SK-N-SH (cell line): ENCODE data around the gene DHX36. TPM values are rescaled to one million over a fixed set of nuclear protein-coding genes. Genes with fewer than 3 reads are reported as not detected.

ENCODE experiments used
- CTCF ChIA-PET: fragments of 300-600, 350-600 bp; formaldehyde crosslinking; extraction: SDS; loops from one replicate; lab custom pipeline; 2021; lab: Yijun Ruan, JAX
- POLR2A ChIA-PET: fragments of 350-600 bp; sonication (Branson Sonifier 250); formaldehyde crosslinking; extraction: SDS; loops from one replicate; lab custom pipeline; 2020; ENCODE audit warnings: antibody characterized with exemption, inconsistent platforms; lab: Yijun Ruan, JAX
- DNase-seq: peaks from one replicate; pipeline ENCODE4 v3.0.0; 2012
- H2AFZ ChIP-seq: fragments of 200-600 bp; sonication (generic); 2 replicates; pipeline ENCODE4 v1.8.1; 2016; ENCODE audit warnings: antibody characterized with exemption, mild to moderate bottlenecking, low read depth
- H3F3A ChIP-seq: fragments of 200-600 bp; sonication (generic); replicated peaks from 2 replicates; pipeline ENCODE3; 2016; ENCODE audit warnings: antibody characterized with exemption, mild to moderate bottlenecking; ENCODE audit not compliant: insufficient read depth
- H3K27ac ChIP-seq, 2 experiments: fragments of 200-500 bp in 1 of 2; fragments of 200-600 bp in 1 of 2; sonication (Bioruptor generic) in 1 of 2; sonication (generic), shearing (Covaris generic) in 1 of 2; 2 replicates each; pipeline versions ENCODE4 v1.5.1 to v1.6.1; 2014 to 2016; ENCODE audit warnings: low read depth in 2 of 2, inconsistent platforms in 1 of 2, low read length in 1 of 2, mild to moderate bottlenecking in 1 of 2, mixed read lengths in 1 of 2
- H3K27me3 ChIP-seq: fragments of 200-600 bp; sonication (generic), shearing (Covaris generic); 2 replicates; pipeline ENCODE4 v1.6.1; 2016; ENCODE audit warnings: mixed run types; ENCODE audit not compliant: insufficient read depth
- H3K36me3 ChIP-seq, 2 experiments: fragments of 200-500 bp in 1 of 2; fragments of 200-600 bp in 1 of 2; sonication (Bioruptor generic) in 1 of 2; sonication (generic) in 1 of 2; replicated peaks in 1 of 2; 2 replicates each; pipeline versions ENCODE3 to v1.5.1; 2014 to 2016; ENCODE audit warnings: low read length in 1 of 2, mild to moderate bottlenecking in 1 of 2; ENCODE audit not compliant: insufficient read depth in 2 of 2, control insufficient read depth in 1 of 2
- H3K4me1 ChIP-seq, 2 experiments: fragments of 200-500 bp in 1 of 2; fragments of 200-600 bp in 1 of 2; sonication (Bioruptor generic) in 1 of 2; sonication (generic), shearing (Covaris generic) in 1 of 2; 2 replicates each; pipeline versions ENCODE4 v1.5.1 to v1.6.1; 2014 to 2016; ENCODE audit warnings: low read depth in 1 of 2, low read length in 1 of 2, mixed run types in 1 of 2; ENCODE audit not compliant: insufficient read depth in 2 of 2, control insufficient read depth in 1 of 2
- H3K4me2 ChIP-seq: fragments of 200-600 bp; sonication (generic), shearing (Covaris generic); 2 replicates; pipeline ENCODE4 v1.6.1; 2017; ENCODE audit warnings: mixed run types
- H3K4me3 ChIP-seq, 2 experiments: fragments of 200-500 bp in 1 of 2; fragments of 200-600 bp in 1 of 2; sonication (Bioruptor generic) in 1 of 2; sonication (generic), shearing (Covaris generic) in 1 of 2; 2 replicates each; pipeline versions ENCODE4 v1.5.1 to v1.8.1; 2014 to 2016; ENCODE audit warnings: low read depth in 2 of 2, inconsistent platforms in 1 of 2, low read length in 1 of 2, mild to moderate bottlenecking in 1 of 2, mixed read lengths in 1 of 2, moderate library complexity in 1 of 2
- H3K79me2 ChIP-seq: fragments of 200-600 bp; sonication (generic); 2 replicates; pipeline ENCODE4 v1.8.1; 2017; ENCODE audit warnings: mild to moderate bottlenecking; ENCODE audit not compliant: insufficient read depth
- H3K9ac ChIP-seq: fragments of 200-600 bp; sonication (generic); 2 replicates; pipeline ENCODE4 v1.6.1; 2017; ENCODE audit warnings: mixed run types
- H3K9me2 ChIP-seq: fragments of 200-600 bp; sonication (generic); 2 replicates; pipeline ENCODE4 v1.6.1; 2017; ENCODE audit warnings: mixed run types
- H3K9me3 ChIP-seq: fragments of 200-600 bp; sonication (generic); 2 replicates; pipeline ENCODE4 v1.6.1; 2017; ENCODE audit warnings: mixed run types, mild to moderate bottlenecking, moderate library complexity
- H4K20me1 ChIP-seq: fragments of 200-600 bp; sonication (generic); 2 replicates; pipeline ENCODE4 v1.6.1; 2017; ENCODE audit warnings: mild to moderate bottlenecking, mixed run types; ENCODE audit not compliant: insufficient read depth
- CHD2 ChIP-seq: fragments of 150-350 bp; IDR thresholded peaks from 2 replicates; pipeline ENCODE4 v1.6.1; 2018; ENCODE audit warnings: low read length; ENCODE audit not compliant: partially characterized antibody
- ELF1 ChIP-seq: IDR thresholded peaks from 2 replicates; pipeline ENCODE4 v1.4.0; 2012
- EZH2phosphoT487 ChIP-seq: fragments of 200-600 bp; sonication (generic); IDR thresholded peaks from 2 replicates; pipeline ENCODE4 v1.6.1; 2017; ENCODE audit warnings: low read depth, mixed run types, mild to moderate bottlenecking, antibody characterized with exemption, moderate library complexity, borderline replicate concordance
- FOSL2 ChIP-seq: IDR thresholded peaks from 2 replicates; pipeline ENCODE4 v1.4.0; 2012; ENCODE audit warnings: low read depth, mild to moderate bottlenecking, moderate library complexity, borderline replicate concordance
- FOXJ3 ChIP-seq: sonication (generic); formaldehyde crosslinking; IDR thresholded peaks from 2 replicates; pipeline ENCODE4 v1.5.1; 2020; ENCODE audit warnings: mild to moderate bottlenecking, missing genetic modification reagents
- GABPA ChIP-seq: IDR thresholded peaks from 2 replicates; pipeline ENCODE4 v1.4.0; 2012; ENCODE audit warnings: low read depth, mild to moderate bottlenecking
- JUND ChIP-seq: IDR thresholded peaks from 2 replicates; pipeline ENCODE4 v1.4.0; 2012
- MEF2A ChIP-seq: IDR thresholded peaks from 2 replicates; pipeline ENCODE4 v1.4.0; 2012; ENCODE audit warnings: low read depth, borderline replicate concordance
- MXI1 ChIP-seq: IDR thresholded peaks from 2 replicates; pipeline ENCODE4 v1.6.1; 2012; ENCODE audit warnings: mild to moderate bottlenecking, low read depth, low read length, improper control_type of control experiment
- NRF1 ChIP-seq: IDR thresholded peaks from 2 replicates; pipeline ENCODE4 v1.6.1; 2012; ENCODE audit warnings: low read depth, mild to moderate bottlenecking, low read length
- POLR2AphosphoS5 ChIP-seq: IDR thresholded peaks from 2 replicates; pipeline ENCODE4 v1.6.1; 2012; ENCODE audit warnings: low read depth, low read length
- RFX5 ChIP-seq: IDR thresholded peaks from 2 replicates; pipeline ENCODE4 v1.6.1; 2012; ENCODE audit warnings: mild to moderate bottlenecking, improper control_type of control experiment, low read length
- RXRA ChIP-seq: IDR thresholded peaks from 2 replicates; pipeline ENCODE4 v1.4.0; 2012; ENCODE audit warnings: low read depth, mild to moderate bottlenecking, borderline replicate concordance
- SIN3A ChIP-seq: IDR thresholded peaks from 2 replicates; pipeline ENCODE4 v1.6.1; 2012; ENCODE audit warnings: low read depth, mild to moderate bottlenecking, low read length, moderate library complexity, borderline replicate concordance
- TAF1 ChIP-seq: IDR thresholded peaks from 2 replicates; pipeline ENCODE4 v1.6.1; 2012; ENCODE audit warnings: low read depth, mild to moderate bottlenecking, low read length, moderate library complexity, borderline replicate concordance
- TCF12 ChIP-seq: IDR thresholded peaks from 2 replicates; pipeline ENCODE4 v1.4.0; 2012
- YY1 ChIP-seq: IDR thresholded peaks from 2 replicates; pipeline ENCODE4 v1.4.0; 2012; ENCODE audit warnings: low read depth, mild to moderate bottlenecking
- WGBS: methylation state at CpG from one replicate; pipeline ENCODE4 v1.1.6; 2017; ENCODE audit warnings: low lambda C conversion rate; 5-methylcytosine and 5-hydroxymethylcytosine counted together
- polyA plus RNA-seq, 3 experiments: library from polyadenylated mRNA; depleted of rRNA; stranded (reverse); fragments of >200 nt; gene quantifications; 2 replicates each; pipeline ENCODE4 v1.2.3, GENCODE V29; 2012
- TF ChIP-seq, protein P1 (sequence below): fragments of 150-350 bp; IDR thresholded peaks from 2 replicates; pipeline ENCODE4 v1.6.1; 2016; ENCODE audit warnings: mild to moderate bottlenecking, low read depth, low read length
- TF ChIP-seq, protein P2 (sequence below): IDR thresholded peaks from 2 replicates; pipeline ENCODE4 v1.6.1; 2012; ENCODE audit warnings: mild to moderate bottlenecking, low read depth, low read length, moderate library complexity
- TF ChIP-seq, protein P3 (sequence below): IDR thresholded peaks from 2 replicates; pipeline ENCODE4 v1.4.0; 2012; ENCODE audit warnings: low read depth

The DHX36 gene
- polyA plus RNA-seq, 1 of the 3 experiments (the other 2 are of a cell fraction): 22.8 TPM

DNA sequence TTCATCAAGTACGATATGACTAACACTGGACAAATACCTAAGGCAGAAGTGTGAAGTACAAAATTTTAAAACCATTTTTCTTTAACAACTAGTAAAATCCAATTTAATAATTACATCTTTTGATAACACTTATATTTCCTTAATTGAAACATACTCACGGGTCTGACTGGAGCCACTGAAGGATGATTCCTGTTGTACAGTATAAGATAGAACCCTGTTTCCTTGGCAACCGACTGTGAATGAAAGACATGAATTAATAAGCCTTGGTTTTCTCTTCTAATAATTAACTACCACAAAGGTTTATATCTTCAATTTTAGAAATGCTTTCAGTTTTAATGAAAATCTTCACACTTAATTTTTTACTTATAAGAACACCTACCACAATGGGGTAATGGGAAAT is 19.4 kb downstream of the DHX36 start:
- Histone ChIP-seq H3K4me3 (no peak overlapping the region), H3K27ac (peak overlapping the region in 1 of 2 experiments; percentile 27; a peak in 1 of 4 replicates)
- CTCF ChIA-PET: interaction anchor here (0.7 kb wide), 1 partner anchor 13 kb away, joined by 3 read pairs; no protein-coding TSS in a partner anchor

DNA sequence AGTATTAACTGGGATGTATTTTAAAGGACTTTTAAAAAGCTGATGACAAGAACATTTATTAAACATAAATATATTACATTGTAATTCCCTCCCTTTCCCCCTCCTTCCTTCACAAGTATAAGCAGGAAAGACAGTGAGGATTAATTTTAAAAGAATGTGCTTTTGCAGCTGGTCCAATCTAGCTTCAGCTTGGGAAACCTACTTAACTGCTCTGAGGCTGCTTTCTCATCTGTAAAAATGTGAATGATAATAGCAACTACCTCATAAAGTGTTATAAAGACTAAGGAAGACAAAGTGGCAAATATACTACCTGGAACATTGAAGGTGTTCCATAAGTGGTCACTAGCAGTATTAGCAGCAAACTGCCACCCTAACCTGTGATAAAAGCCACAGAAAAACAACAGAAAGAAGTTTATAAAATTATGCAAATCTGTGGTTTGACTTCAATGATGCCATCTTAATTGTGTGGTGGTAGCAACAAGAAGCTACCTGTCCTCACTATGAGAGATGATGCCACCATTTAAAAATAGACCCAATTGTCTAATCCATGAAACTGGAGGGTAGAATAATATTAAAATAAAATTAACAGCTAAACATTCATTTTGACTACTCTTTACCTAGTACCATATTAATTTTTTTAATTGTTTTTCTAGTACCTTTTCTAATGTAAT is 20.0 kb downstream of the DHX36 start:
- H2AFZ ChIP-seq: no peak overlapping the region
- no peaks in the 10 kb centered on the region for H3K9me2 ChIP-seq
- no peaks in the 10 kb centered on the region for H3K27me3 ChIP-seq
- H3K4me2 ChIP-seq: no peak overlapping the region
- no peak overlapping the region for H3K4me3 ChIP-seq
- CTCF ChIA-PET: interaction anchor here (1.0 kb wide), 1 partner anchor 15 kb away, joined by 3 read pairs; no protein-coding TSS in a partner anchor
- no peaks in the 10 kb centered on the region for H3K9me3 ChIP-seq
- no peaks in the 10 kb centered on the region for H4K20me1 ChIP-seq
- peaks cover 0 to 5% of the 10 kb centered on the region in 2 experiments; a peak in 2 of 4 replicates for H3K4me1 ChIP-seq
- POLR2A ChIA-PET: no interaction called here
- no peak overlapping the region for H3K9ac ChIP-seq
- peaks cover 82 to 90% of the 10 kb centered on the region in 2 experiments for H3K36me3 ChIP-seq
- H3F3A ChIP-seq: peaks cover 9% of the 10 kb centered on the region
- peak overlapping the region in 1 of 2 experiments; percentile 27; a peak in 1 of 4 replicates for H3K27ac ChIP-seq
- H3K79me2 ChIP-seq: peaks cover 26% of the 10 kb centered on the region; the same call in 1 of the 2 replicates
- no peak for DNase-seq
- no peak for TF ChIP-seq MEF2A
- TF ChIP-seq YY1: no peak
- no peak for TF ChIP-seq NRF1
- no peak for TF ChIP-seq POLR2AphosphoS5
- TF ChIP-seq FOSL2: no peak
- no peak for TF ChIP-seq CHD2
- no peak for TF ChIP-seq GABPA
- no peak for TF ChIP-seq MXI1
- TF ChIP-seq, protein P1, sequence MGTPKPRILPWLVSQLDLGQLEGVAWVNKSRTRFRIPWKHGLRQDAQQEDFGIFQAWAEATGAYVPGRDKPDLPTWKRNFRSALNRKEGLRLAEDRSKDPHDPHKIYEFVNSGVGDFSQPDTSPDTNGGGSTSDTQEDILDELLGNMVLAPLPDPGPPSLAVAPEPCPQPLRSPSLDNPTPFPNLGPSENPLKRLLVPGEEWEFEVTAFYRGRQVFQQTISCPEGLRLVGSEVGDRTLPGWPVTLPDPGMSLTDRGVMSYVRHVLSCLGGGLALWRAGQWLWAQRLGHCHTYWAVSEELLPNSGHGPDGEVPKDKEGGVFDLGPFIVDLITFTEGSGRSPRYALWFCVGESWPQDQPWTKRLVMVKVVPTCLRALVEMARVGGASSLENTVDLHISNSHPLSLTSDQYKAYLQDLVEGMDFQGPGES: no peak
- TF ChIP-seq TAF1: no peak

More for the DNA sequence above, 19.4 kb downstream of the DHX36 start:
- Histone ChIP-seq H3K4me2 (no peak overlapping the region), H3K27me3 (no peaks in the 10 kb centered on the region), H3K4me1 (peaks cover 0 to 5% of the 10 kb centered on the region in 2 experiments; a peak in 2 of 4 replicates), H3K79me2 (peaks cover 33% of the 10 kb centered on the region; the same call in 1 of the 2 replicates), H2AFZ (no peak overlapping the region), H3K9me3 (no peaks in the 10 kb centered on the region), H3K9me2 (no peaks in the 10 kb centered on the region), H3K36me3 (peaks cover 82 to 91% of the 10 kb centered on the region in 2 experiments), H3F3A (peaks cover 9% of the 10 kb centered on the region), H3K9ac (no peak overlapping the region), H4K20me1 (no peaks in the 10 kb centered on the region)
- DNase-seq: no peak
- POLR2A ChIA-PET: no interaction called here
- 83% methylated on average over 3 of the region's 3 CpGs for WGBS
- TF ChIP-seq TCF12 (no peak), SIN3A (no peak), FOSL2 (no peak), EZH2phosphoT487 (no peak), RFX5 (no peak), TAF1 (no peak), RXRA (no peak), MEF2A (no peak), GABPA (no peak), JUND (no peak), POLR2AphosphoS5 (no peak), ELF1 (no peak), YY1 (no peak), FOXJ3 (CRISPR knock-in tag) (no peak)
- TF ChIP-seq, protein P2, sequence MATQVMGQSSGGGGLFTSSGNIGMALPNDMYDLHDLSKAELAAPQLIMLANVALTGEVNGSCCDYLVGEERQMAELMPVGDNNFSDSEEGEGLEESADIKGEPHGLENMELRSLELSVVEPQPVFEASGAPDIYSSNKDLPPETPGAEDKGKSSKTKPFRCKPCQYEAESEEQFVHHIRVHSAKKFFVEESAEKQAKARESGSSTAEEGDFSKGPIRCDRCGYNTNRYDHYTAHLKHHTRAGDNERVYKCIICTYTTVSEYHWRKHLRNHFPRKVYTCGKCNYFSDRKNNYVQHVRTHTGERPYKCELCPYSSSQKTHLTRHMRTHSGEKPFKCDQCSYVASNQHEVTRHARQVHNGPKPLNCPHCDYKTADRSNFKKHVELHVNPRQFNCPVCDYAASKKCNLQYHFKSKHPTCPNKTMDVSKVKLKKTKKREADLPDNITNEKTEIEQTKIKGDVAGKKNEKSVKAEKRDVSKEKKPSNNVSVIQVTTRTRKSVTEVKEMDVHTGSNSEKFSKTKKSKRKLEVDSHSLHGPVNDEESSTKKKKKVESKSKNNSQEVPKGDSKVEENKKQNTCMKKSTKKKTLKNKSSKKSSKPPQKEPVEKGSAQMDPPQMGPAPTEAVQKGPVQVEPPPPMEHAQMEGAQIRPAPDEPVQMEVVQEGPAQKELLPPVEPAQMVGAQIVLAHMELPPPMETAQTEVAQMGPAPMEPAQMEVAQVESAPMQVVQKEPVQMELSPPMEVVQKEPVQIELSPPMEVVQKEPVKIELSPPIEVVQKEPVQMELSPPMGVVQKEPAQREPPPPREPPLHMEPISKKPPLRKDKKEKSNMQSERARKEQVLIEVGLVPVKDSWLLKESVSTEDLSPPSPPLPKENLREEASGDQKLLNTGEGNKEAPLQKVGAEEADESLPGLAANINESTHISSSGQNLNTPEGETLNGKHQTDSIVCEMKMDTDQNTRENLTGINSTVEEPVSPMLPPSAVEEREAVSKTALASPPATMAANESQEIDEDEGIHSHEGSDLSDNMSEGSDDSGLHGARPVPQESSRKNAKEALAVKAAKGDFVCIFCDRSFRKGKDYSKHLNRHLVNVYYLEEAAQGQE: no peak
- TF ChIP-seq, protein P3, sequence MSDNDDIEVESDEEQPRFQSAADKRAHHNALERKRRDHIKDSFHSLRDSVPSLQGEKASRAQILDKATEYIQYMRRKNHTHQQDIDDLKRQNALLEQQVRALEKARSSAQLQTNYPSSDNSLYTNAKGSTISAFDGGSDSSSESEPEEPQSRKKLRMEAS: no peak
